Activated gamma-delta T cell treated with anti-CD3 and anti-CD28 coated beads, Interleukin-2, amount 50 U/mL, for 16 hours (primary cell): ENCODE measurements around the gene GRAMD1A.
"Not testable (repeated sequence)": the region's sequence is repeated elsewhere in the genome, so short reads cannot be mapped to it uniquely, and the experiment has no call there.

Experiments used
- DNase-seq: peaks from one replicate; pipeline ENCODE4 v3.0.0-alpha.2; 2020; ENCODE audit warnings: low read depth

Gene GRAMD1A

DNA sequence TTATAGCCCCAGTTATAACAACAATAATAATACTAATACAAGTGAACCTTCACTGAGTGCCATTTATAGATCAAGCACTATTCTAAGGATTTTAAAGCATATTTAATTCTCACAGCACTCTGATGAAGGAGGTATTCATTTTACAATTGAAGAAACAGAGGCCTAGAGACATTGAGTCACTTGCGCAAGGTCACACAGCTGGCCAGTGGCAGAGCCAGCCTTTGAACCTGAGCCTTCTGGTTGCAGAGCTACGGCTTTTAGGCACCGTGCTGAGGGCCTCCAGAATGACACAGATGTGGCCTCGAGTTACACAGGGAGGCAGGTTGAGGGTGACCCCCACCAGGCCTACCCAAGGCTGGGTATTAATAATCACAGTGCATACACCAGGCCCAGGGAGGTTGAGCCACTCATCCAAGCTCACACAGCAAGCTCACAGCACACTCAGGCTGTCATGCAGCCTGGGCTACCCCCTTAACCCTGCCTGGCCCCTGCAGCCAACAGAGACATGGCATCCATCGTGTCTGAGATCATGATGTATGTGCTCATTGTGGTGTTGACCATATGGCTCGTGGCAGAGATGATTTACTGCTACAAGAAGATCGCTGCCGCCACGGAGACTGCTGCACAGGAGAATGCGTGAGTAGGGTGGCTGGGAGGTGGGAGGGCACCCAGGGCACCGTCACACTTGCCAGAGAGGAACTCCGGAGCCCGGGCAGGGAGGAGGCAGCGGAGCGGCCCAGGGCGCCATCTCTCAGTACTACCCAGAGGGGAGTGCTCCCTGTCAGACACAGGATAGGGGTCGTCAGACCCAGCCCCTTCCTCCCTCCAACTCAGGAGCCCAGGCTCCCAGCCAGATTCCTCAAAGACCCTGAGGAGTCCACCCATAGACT is 38.7 kb downstream of the GRAMD1A start:
- DNase-seq: no peak

DNA sequence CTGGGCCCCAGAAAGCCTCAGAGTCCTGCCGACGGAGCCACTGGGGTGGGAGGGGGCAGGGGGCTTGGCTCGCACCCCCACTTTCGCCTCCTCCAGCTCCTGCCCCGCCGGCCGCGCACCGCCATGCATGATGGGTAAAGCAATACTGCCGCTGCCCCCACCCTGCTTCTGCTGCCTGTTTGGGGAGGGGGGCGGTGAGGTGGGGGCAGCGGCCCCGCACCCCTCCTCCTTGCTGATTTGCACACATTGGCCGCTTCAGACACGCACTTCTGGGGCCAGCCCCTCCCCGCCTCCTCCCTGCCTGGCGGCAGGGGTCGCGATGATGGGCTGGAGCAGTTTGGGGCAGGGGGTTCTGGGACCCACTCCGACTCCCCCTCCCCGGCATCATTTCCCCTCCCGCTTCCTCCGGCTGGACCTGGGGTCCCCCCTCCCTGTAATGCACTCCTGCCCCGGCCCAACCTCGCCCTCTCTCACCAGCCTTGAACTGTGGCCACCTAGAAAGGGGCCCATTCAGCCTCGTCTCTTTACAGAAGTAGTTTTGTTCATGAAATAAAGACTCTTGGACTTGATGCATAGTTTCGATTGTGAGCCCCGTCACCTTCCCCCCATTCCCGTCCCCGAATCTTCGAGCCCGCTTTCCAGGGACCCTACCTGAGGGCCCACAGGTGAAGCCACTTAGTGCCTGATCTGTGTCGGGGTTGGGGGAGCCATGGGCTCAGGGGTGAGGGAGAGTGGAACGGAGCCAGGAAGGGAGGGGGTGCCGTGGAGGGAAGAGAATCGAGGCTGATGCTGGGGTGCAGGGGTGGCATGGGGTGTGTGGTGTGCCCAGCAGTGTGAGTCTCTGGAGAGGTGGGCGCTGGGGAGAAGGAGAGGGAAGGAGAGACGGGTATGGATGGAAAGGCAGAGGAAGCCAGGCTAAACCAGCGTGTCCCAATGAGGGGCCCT is 40.0 kb downstream of the GRAMD1A start:
- DNase-seq: no peak

DNA sequence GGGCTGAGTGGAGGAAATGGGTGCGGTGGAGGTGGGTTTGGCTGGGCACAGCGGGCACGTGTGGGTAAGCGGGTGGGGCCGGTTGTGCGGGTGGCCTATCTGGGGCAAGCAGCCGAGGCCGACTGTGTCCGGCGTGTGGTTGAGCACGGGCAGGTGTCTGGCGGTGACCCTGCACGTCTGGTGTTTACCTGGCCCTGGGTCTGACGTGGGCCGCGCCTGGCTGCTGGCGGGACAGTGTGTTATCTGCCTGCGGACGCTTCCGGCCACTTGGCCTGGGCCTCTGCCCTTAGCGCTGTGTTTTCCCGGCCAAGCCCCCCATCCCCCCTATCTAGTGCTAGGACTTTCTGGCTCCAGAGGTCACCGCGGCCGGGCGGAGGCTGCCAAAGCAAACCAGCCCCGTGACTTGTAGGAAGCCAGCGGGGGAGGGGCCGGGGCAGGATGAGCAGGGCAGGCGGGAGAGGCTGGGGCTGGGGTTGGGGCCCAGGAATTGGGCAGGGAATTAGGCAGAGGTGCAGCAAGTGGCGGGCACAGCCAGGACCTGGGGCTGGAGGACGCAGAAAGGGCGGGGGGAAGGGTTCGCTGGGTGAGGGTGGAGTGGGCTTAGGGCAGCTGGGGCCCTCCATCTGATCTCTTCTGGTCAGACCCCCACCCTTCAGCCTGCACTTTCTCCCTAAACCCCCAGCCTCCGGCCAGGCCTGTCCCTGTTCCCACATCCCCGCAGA is 40.9 kb downstream of the GRAMD1A start:
- DNase-seq: no peak

DNA sequence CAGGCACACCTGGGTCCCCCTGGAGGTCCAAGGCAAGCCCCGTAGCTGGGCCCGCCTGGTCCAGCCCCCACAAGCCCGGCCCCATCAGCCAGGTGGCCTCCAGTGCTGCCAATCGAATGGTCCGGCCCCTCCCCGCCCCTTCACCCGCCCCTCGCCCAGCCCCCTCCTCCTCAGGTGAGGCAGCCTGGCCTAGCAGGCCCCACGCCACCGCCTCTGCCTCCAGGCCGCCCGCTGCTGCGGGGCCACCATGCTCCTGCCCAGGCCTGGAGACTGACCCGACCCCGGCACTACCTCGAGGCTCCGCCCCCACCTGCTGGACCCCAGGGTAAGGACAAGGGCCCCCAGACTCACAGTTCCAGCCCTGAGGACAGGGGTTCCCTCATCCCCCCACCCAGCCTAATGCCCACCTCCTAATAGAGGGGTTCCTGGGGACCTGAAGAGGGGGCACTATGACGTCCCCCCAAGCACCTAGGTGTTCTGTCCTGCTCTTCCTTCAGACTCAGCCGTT is 41.5 kb downstream of the GRAMD1A start, which contains the start of gene HPN:
TSS of gene HPN (plus strand) at position 174 of the 508 bp plus-strand sequence. CDS start 786 bp downstream, outside the sequence.
- no peak for DNase-seq

DNA sequence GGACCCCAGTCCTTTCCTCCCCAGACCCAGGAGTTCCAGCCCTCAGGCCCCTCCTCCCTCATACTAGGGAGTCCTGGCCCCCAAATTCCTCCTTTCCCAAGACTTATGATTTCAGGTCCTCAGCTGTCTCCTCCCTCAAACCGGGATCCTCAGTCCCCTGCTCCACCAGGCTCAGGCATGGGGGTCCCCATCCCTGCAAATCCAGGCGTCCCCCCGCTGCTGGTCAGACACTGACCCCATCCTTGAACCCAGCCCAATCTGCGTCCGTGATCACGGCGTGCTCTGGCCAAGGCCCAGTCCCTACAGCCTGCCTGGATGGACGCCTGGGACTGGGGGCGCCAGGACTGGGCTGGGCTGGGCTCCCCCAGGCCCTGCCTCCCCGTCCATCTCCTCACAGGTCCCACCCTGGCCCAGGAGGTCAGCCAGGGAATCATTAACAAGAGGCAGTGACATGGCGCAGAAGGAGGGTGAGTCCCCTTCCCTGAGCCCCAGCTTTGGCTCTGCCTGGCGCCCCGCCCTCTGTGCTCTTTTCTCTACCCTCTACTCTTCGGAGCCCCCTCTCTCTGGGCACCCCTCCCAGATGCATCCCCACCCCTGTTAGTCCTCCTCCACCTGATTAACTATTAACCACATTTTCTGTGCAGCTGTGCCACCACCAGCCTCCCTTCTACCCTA is 42.1 kb downstream of the GRAMD1A start:
- DNase-seq: no peak

DNA sequence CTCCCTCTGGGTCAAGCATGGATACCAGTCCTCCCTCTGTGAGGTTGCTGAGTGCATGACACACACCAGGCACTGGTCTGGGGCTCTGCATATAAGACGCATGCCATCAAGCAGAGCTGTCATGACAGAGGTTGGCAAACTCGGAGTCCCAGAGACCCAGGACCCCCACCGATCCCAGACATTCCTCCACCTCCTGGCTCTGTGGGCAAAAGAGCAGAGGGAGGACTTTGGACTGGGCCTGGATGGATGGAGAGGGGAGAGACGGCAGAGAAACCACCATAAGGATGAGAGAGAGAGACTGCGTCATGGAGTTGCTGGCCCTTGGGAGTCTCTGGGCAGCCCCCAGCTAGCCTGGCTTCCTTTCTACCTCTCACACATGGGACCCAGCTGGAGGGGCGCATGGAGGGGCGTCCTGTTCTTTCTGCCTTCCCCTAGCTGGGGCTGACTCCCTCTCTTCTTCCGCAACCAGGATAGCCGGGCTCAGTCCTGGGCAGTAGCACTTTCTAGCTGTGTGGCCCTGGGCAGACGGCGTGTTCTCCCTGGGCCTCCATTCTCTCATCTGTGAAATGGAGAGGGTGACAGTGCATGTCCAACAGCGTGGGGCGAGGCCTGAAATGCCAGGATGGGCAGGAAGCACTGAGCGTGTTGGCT is 43.0 kb downstream of the GRAMD1A start:
- DNase-seq: no peak

DNA sequence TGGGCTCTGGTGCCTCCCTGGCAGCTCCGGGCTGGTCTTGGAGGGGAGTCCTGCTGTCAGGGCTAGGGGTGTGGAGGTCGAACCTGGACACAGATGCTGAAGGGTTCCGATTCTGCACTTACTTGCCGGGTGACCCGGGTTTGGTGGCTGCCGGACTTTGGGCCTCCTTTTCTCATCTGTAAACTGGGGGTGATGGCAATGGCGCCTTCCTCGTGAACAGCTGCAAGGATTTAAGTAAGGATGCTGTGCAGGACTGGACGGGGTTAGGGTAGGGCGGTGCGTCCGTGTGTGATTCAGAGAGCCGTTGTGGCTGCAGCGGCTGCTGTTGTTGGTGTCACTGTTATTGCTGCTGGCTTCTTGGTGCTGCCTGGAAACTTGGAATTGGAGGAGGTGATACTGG is 43.8 kb downstream of the GRAMD1A start:
- DNase-seq: no peak

DNA sequence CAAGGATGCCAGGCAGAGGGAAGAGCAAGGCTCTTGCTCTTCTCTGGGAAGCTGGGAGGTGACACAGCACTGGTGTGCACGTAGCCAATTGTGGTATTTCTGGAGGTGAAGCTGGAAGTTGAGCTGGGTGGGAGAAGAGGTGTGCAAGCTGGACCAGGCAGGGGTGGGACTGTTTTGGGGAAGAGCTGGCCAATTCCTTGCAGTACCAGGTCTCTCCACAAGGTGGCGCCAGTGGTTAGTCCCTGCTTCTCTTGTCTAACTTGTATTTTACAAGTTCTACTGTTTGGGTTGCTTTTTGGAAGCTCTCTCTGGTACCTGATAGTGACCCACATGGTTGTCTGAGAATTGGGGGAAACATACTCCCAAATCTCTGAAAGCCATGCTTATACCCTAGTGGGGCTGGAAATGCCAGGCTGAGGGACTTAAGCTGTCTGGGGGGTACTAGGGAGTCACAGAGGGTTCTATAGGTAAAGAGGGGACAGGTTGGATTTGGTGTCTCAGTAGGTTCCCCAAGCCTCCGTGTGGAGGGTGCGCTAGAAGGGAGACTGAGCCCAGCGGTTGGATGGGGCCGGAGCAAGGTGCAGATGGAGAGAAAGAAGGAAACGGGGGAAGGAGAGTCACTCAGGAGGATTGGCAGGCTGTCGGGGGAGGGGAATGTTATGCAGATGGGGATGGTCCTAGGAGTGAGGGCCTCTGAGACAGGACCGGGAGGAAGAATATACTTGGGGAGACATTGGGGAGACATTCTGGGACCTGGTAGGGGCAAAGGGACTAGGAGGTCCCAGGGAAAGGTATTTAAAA is 44.4 kb downstream of the GRAMD1A start:
- peak; percentile 39 for DNase-seq

DNA sequence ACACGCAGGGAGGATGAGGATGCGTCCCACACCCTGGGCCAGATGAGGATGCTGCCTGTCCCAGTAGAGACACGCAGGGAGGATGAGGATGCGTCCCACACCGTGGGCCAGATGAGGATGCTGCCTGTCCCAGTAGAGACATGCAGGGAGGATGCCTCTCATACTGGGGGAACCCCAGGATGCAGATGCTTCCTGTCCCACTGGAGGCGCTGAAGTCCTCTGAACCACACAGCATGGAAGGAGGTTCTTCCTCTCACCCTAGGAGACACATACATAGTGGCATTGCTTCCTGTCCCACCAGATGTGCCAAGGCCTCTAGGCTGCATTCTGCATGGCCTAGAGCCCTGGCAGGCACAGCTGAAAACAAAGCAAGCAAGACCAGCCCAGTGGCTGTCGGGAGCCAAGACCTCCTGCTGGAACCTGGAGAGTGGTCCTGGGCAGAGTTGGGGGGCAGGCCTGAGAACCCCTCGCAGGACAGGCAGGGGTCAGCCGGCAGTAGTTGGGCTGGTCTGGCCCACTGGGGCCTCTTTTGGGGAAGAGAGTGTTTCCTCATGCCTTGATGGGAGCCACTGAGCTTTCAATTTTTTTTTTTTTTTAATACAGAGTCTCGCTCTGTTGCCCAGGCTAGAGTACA is 45.7 kb downstream of the GRAMD1A start:
- DNase-seq: no peak

DNA sequence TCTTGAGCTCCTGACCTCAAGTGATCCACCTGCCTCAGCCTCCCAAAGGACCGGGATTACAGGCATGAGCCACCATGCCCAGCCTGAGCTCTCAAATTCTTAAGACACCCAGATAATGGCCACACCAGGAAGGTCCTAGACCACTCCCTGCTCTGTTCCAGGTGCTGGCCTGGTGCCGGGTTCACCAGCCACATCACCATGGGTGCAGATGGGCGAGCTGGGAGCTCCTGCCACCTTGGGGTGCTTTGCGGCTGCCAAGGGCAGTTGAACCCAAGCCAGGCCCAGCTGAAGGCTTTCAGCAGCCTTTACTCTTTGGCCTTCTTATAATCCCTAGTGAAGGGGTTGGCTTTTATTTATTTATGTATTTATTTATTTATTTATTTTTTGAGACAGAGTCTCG is 46.3 kb downstream of the GRAMD1A start:
- no peak for DNase-seq

DNA sequence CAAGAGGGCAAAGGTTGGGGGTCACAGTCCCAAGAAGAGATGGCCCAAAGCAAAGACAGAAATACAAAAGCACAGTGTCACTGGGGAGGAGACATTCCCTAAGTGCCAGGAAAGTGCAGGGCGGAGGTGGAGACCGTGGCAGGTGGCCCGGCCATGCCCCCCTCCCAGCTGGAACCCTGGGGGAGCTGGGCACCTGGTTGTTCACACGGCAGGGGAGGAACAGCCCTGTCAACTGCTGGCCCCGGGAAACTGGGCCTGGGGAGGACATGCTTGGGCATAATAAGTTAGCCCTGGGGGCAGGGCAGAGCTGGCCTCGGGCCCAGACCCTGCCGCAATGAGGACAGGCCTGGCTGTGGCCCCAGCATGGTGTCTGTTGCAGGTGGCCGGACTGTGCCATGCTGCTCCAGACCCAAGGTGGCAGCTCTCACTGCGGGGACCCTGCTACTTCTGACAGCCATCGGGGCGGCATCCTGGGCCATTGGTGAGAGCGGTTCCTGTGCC is 48.8 kb downstream of the GRAMD1A start:
- no peak for DNase-seq

DNA sequence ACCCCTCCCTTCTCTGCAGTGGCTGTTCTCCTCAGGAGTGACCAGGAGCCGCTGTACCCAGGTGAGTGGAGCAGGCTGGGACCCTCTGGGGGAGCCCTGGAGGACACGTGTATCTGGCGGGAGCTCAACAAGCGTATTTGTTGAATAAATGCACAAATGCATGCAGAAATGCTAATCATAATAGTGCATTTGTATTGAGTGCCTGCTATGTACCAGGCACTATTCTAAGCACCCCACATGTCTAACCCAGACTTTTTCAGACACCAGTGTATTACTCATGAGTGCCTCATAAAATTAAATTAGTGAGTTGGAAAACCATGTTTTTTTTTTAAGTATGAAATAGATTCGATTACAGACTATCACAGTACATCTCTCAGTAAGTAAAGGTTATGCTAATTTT is 49.3 kb downstream of the GRAMD1A start:
- no peak for DNase-seq

DNA sequence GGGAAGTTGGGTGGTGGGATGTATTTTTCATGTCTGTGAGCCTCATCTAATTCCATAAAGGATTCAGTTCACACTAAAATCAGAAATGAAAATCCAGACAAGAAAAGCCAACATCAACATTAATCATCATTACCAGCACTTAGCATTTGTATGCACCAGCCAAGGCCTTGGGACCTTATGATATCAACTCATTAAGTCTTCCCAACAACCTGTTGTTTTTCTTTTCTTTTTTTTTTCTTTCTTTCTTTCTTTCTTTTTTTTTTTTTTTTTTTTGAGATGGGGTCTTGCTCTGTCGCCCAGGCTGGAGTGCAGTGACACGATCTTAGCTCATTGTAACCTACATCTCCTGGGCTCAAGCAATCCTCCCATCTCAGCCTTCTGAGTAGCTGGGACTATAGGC is 50.5 kb downstream of the GRAMD1A start:
- not testable (repeated sequence) for DNase-seq

DNA sequence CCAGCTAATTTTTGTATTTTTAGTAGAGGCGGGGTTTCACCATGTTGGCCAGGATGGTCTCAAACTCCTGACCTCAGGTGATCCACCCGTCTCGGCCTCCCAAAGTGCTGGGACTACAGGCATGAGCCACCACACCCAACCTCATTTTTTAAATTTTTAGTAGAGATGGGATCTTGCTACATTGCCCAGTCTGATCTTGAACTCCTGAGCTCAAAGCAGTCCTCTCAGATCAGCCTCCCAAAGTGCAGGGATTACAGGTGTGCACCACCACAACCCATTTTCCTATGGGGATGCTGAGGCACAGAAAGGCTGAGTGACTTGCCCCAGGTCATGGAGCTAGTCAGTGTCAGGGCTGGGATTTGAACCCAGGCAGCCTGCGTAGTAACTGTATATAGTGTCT is 51.1 kb downstream of the GRAMD1A start:
- DNase-seq: not testable (repeated sequence)

DNA sequence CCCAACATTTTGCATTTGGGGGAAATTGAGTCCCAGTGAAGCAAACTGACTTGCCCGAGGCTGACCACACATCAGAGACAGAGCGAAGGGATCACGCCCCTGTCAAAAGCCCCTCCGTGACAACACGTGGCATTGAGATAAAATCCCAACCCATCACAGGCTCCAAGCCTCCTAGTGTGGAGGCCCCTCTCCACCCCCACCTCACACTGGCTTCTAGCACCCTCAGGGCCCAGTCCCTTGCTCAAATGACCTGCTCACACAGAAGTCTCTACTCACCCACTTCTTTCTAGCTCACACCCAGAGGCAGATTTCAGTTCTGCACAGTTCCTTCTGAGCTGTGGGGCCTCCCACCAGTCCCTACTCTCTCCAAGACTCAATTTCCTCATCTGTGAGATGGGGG is 51.7 kb downstream of the GRAMD1A start:
- no peak for DNase-seq

DNA sequence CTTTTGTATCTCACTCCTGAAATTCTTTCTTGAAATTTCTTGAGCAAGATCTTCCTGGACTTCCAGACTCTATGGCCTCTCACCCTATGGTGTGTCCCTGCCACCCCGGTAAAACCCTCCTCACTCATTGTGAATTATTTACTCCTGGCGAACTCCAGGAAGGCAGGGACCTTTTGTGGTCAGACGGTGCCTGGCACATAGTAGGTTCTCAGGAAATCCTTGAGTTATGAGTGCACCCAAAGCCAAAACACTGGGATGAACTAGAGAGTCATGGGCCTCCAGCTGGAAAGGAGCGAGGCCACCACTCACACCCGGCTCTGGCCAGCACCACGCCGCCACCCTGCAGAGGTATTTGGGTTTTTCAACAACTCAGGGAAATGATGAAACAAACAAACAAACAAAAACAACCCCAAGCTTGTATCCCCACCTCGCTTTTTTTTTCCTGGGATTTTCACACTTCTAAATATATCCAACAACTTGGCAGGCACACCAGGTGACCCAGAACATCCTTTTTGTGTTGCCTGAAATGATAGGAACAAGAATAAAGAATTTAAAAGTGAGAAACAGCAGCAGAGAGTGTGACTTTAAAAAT is 52.6 kb downstream of the GRAMD1A start:
- DNase-seq: no peak

DNA sequence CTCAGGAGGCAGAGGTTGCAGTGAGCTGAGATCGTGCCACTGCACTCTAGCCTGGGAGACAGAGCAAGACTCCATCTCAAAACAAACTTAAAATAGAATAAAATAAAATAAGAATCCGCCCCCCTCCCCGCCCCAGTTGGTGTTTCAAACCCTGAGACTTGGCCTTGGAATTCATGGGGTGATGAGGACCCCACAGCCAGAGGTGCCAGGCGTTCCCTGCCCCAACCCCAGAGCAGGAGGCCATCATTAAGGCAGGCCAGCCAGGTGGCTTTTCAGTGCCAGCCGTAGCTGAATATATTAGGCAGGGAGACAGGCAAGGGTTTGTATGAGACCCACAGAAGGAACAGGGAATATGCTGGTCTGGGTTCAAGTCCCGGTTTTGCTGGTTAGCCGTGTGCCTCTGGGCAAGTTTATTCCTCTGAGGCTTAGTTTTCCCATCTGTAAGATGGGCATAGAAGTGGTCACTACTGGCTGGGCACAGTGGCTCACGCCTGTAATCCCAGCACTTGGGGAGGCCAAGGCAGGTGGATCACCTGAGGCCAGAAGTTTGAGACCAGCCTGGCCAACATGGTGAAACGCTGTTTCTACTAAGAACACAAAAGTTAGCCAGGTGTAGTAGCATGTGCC is 53.7 kb downstream of the GRAMD1A start:
- DNase-seq: no peak

DNA sequence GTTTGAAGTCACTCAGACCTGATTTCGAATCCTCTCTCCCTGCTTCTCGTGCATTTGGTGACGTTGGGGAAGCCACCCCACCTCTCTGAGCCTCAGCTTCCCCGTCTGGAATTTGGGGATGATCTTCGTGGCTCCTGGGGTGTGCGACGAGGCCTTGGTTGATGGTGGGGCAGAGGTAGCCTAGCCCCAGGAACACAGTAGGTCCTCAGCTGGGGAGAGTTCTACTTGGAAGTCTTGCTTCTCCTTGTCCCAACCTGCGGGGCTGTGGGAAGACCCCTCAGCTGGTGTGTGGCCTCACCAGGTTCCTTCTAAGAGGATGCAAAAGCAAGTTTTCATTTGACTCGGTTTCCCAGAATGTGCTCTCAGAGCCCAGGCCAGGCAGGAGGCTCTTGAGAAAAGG is 54.5 kb downstream of the GRAMD1A start:
- DNase-seq: no peak
